SIG-M5 treated with dmso at 0.1 percent for 504 hours (cell line): ENCODE data around the gene RIMKLA.

ENCODE experiments used
- DNase-seq: peaks from one replicate; lab custom pipeline; 2025; ENCODE audit not compliant: unreplicated experiment; lab: John Stamatoyannopoulos, UW

RIMKLA gene

DNA sequence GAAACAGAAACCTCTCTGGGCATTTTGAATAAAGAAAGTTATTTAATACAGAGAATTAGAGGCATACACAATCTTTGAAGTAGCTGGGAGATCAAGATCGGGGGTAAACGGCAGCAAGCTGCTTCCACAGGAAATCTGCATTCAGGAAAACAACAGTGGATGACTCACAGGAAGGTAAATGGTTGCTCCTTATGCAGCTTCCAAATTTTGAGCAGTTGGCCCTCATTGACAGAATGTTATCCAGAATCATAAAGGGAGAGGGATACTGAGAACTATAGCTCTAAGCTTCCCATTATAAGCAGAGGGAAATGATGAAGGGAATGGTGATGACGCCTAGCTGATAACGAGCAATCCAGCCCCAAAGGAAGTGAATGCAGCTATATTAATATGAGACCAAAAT, 46.6 kb downstream of the RIMKLA start:
- no peak for DNase-seq

- DNase-seq, result no peak
Observed at GRCh38 chr1:42429603-42430002, 49.0 kb downstream of the RIMKLA start.

GRCh38 chr1:42430286-42431135, 49.9 kb downstream of the RIMKLA start:
- DNase-seq, result no peak

DNA sequence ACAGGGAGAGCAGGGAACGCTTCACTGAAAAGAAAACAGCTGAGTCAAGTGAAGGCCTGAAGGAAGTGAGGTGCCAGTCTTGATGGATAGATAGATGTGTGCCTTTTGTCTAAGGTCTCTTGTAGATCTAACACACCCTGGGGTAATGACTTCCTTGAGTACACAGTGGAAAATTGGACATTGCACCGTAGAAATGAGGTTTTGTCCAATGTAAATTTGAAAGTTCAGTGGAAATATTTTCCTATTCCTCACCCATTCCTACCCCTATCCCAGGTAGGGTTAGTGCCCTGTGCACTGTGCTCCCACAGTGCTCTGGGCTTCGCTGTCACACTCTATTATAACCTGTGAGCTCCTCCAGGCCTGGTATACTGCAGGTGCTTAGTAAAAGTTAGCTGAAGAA, 50.9 kb downstream of the RIMKLA start:
- DNase-seq, result no peak

DNA sequence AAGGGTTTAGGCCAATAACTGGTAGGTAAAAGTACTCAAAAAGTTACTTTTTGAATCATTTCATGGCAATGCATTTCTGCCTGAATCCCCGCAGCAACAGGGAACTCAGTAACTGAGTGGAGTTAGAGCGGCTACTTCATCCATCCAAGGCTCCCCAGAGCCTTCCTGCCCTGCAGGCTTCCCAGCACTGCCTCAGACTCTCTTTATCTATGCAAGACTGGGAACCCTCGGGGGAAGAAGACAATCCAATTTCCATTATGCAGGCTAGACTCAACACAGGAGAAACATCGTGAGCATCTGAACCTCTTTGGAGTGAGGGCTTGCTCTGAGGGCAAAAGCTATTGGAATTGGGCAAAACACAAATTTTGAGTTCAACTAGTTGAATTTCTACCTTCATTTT, 52.1 kb downstream of the RIMKLA start:
- no peak for DNase-seq

- no peak for DNase-seq
Observed at GRCh38 chr1:42433369-42433768, 52.8 kb downstream of the RIMKLA start.

- DNase-seq, result no peak
Observed at GRCh38 chr1:42434340-42434739, 53.7 kb downstream of the RIMKLA start.

GRCh38 chr1:42439940-42440339, 59.3 kb downstream of the RIMKLA start:
- no peak for DNase-seq

DNA sequence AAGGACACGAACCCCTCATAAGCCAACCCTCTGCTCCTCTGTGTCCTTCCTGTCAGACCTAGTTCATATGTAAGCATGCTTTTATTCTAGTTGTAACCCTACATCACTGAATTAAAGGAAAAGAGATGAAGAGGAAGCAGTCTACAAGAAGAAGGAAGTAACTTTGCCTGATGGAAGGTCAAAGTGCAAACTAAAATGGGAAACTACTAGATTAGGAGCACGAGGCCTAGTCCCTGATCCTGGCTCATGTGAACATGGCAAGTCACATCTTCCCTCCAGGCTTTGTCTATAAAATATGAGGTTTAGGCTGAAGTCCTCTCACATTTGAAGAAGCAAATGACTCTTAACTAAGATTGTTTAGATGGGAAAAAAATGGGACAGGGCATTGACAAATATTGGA, 62.1 kb downstream of the RIMKLA start:
- DNase-seq, result peak; percentile 29

GRCh38 chr1:42449256-42449655, 68.7 kb downstream of the RIMKLA start:
- DNase-seq, result no peak

DNA sequence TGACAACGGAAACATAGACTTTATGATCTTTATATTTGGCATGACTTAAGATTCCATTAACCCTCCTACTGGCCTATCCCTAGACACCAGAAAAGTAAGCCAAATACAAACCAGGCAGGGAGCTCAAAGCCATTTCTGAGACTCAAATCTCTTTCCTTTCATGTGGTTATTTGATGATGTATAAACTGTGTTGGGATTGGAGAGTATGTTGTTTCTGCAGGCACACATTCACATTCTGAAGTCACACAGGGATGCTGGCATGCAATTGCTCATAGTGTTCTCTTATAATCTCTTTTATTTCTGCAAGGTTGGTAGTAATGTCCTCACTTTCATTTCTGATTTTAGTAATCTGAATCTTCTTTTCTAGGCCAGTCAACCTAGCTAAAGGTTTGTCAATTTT, 69.5 kb downstream of the RIMKLA start:
- no peak for DNase-seq

DNA sequence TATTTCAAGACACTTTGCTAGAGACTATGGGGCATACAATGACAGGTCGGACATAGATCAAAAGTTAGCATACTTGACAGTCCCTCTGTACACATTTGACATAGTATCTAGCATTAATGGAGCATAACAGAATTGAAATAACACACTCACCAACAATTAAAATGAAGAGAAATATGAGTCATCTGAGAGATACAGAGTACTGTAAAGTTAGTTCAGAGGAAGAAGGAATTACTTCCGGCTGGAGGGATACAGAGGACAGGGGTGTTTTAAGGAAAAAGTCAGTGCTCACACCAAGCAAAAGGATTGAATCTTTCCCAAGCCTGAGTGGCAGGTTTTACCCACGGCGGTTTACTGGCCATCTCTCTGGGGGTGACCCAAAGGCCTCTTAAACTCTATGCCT, 72.8 kb downstream of the RIMKLA start:
- no peak for DNase-seq

DNA sequence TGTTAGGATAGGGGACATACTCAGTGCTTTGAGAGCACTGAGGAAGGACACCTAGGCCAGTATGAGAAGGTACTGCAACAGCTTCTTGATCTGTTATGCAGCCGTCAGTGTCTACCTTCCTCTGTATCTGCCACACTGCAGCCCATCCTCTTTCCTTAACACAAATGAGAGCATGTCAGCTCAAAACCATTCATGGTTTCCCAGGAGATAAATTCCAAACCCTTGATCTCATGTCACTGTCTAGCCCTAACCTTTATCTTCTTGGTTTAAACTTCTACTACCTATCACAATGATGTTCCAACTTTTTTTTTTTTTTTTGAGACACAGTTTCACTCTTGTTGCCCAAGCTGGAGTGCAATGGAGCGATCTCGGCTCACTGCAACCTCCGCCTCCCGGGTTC, 73.8 kb downstream of the RIMKLA start:
- DNase-seq, result no peak

GRCh38 chr1:42456010-42456753, 75.6 kb downstream of the RIMKLA start, which contains the start of the genes PPCS and ZMYND12:
PPCS (plus strand) TSS chr1:42456543; CDS start chr1:42456566, 23 bp downstream.
ZMYND12 (minus strand) TSS chr1:42456022; CDS start chr1:42455997, 25 bp downstream.
- peak; percentile 76 for DNase-seq

DNA sequence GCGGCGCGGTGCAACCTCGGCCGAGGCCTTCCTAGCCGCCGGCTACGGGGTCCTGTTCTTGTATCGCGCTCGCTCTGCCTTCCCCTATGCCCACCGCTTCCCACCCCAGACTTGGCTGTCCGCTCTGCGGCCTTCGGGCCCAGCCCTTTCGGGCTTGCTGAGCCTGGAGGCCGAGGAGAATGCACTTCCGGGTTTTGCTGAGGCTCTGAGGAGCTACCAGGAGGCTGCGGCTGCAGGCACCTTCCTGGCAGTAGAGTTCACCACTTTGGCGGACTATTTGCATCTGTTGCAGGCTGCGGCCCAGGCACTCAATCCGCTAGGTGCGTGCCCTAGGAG, 76.1 kb downstream of the RIMKLA start:
- DNase-seq, result peak; percentile 60

DNA sequence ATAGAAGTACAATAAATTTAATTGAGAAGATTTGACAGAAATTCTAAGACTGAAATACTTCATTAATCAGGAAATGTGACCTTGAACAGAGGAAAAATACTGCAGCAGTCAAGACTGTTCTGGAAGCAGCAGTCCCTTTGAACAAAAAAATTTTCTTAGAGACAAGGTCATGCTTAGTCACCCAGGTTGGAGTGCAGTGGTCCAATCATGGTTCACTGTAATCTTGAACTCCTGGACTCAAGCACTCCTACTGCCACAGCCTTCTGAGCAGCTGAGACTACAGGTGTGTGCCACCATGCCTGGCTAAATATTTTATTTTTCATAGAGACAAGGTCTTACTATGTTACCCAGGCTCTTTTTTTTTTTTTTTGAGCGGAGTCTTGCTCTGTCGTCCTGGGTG, 80.6 kb downstream of the RIMKLA start:
- DNase-seq, result no peak

GRCh38 chr1:42462828-42463763, 82.5 kb downstream of the RIMKLA start, which contains the start of gene CCDC30:
CCDC30 (plus strand) TSS chr1:42463286; CDS start chr1:42480552, 17,266 bp downstream.
- peak; percentile 96 for DNase-seq

DNA sequence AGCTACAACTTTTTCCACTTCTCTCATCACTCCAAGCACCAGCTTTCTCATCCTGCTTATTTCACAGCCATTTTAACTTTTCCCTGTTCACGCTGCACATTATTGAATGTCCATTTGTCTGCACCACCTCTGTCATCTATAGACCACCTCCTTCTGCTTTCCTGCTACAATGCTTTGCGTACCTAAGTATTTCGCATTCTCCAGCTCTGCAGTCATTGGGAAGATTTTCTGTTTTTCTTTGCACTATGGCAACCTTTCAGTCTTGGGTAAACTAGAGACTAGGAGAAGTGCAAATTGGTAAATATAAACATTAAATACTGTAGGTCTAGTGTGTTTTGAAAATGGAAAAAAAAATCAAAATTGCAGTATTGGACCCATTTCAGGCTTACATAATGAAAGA, 83.3 kb downstream of the RIMKLA start:
- no peak for DNase-seq

GRCh38 chr1:42466030-42466429, 85.4 kb downstream of the RIMKLA start:
- no peak for DNase-seq

- no peak for DNase-seq
Observed at GRCh38 chr1:42469727-42470126, 89.1 kb downstream of the RIMKLA start.
